Activated CD8-positive, alpha-beta memory T cell treated with anti-CD3 and anti-CD28 coated beads for 48 hours (primary cell): Measurements from ENCODE around the gene KCMF1.
"Not testable (repeated sequence)": the region's sequence is repeated elsewhere in the genome, so short reads cannot be mapped to it uniquely, and the experiment has no call there.

Experiments used
- DNase-seq, 3 experiments: peaks; one replicate each; pipeline ENCODE4 v3.0.0-alpha.2; 2020; ENCODE audit warnings: low read depth in 2 of 3, low spot score in 2 of 3

The KCMF1 gene

DNA sequence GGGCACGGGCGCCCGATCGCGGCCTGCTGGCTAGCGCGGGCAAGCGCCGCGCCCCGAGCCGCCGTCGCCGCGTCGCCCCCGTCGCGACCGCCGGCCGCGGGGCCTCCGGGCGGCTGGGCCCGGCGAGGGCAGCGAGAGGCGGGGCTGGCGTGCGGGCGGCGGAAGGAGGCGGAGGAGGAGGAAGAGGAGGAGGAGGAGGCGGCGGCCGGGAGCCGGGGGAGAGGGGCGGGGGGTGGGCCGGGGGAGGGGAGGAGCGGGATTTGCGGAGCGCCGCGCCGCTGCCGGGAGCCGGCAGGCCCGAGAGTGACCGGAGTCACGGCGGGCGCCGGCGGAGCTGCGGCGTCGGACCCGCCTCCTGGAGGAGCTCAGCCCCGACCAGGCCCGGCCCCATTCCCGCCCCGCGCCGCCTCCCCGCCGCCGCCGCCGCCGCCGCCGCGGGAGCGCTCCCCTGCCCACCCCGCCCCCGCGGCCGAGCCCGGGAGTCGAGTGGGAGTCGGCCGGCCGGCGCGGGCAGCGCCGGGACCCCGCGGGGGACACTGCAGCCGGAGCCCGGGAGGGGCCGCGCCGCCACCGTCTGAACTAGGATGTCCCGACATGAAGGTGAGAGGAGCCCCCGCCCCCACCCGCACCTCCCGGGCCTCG is at the start of gene KCMF1:
TSS of gene KCMF1 (plus strand) at position 294 of the 642 bp plus-strand sequence. CDS start at position 585, 291 bp downstream.
- peak; percentile 41 to 67 (median 63) for DNase-seq

- DNase-seq, result no peak
Measured at GRCh38 chr2:84923009-84923408, 48.0 kb upstream of the KCMF1 start.

- no peak for DNase-seq
Measured at GRCh38 chr2:84924173-84925106, 46.5 kb upstream of the KCMF1 start.

DNA sequence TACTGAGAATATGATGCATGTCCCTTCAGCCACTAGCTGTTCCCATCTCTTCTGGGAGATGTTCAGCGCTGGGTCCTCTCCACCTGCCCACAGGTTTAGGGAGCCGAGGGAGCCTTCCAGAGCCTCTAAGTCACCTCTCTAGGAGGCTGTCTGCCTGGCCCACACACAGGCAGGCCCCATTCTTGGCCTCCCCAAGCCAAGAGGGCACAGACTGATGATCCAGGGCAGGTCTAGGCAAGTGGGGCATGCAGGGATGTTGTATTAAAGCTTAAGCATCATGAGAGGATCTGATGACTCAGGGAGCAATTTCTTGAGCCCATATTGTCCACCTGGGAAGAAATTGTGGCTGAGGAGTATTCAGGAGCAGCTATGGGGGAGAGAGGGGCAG is 45.6 kb upstream of the KCMF1 start:
- DNase-seq, result no peak

- peak; percentile 95 to 100 (median 100) for DNase-seq
Measured at GRCh38 chr2:84925724-84926376, 45.1 kb upstream of the KCMF1 start.

- no peak for DNase-seq
Measured at GRCh38 chr2:84927275-84927627, 43.7 kb upstream of the KCMF1 start.

DNA sequence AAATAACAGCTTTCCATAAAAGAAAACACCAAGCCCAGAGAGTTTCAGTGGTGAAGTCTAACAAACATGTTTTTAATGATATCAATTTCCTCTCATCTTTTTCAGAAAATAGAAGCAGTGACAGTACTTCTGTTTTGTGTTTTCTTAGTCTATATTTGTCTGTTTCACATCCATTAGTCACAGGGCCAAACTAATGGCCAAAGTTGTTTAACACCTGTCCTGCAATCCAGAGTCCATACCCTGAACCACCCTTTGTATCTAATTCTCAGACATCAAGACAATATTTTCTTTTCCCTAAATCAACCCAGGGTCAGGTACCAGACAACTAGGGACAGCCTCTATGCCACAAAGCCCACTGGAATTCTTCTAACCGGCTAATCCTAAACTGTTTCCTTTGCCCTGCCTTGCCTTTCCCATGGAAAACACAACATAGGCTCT is 39.6 kb upstream of the KCMF1 start:
- no peak for DNase-seq

DNA sequence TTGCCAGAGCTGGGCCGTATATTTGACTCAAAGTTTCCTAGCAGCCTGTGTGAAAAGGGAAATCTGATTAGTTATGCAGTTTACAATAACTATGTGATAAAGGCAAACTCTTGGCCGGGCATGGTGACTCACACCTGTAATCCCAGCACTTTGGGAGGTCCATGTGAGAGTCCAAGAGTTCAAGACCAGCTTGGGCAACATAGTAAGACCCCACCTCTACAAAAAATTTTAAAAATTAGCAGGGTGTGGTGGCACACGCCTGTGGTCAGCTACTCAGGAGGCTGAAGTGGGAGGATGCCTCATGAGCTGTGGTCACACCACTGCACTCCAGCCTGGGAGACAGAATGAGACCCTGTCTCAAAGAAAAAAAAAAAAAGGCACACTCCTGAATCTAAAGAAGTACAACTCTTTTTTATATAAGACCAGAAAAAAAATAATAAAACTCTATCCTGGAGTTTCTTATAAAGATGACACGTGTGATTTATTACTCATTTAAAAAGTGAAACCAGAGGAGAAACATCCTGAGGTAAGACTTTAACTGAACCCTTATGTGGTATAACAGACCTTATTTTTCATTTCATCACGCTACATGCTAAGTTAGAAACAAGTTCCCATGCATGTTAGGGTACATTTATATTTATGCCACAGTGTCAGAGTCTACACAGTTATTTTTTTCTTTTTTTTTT is 32.6 kb upstream of the KCMF1 start:
- no peak for DNase-seq

- DNase-seq, result peak in 2 of 3 experiments; percentile 48 to 56
Measured at GRCh38 chr2:84939426-84940087, 31.4 kb upstream of the KCMF1 start.

- DNase-seq, result no peak
Measured at GRCh38 chr2:84940088-84940470, 30.9 kb upstream of the KCMF1 start.

DNA sequence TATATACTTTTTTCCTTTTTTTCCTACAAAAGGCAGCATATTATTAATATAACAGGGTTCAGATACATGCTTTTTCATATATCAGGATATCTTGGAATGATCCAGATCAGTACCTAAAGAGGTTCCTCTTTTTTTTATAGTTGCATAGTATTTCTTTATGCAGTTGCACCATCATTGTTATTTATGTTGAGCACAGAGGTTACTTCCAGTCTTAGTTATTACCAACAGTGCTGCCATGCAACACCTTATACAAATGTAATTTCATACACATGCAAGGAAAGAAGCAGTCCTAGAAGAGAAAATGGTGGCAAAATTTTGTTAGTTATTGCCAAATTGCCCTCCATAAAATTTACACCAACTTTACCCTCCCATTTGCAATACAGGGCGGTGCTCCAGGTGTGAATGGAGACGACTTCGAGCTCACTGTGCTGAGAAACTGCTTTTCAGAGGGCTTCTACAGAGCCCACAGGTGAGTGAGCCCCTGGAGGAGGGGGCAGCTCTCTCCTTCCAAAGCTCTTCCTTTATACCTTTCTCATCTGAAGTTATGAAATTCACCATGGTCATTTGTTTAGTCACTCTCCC is 30.0 kb upstream of the KCMF1 start:
- DNase-seq, result no peak

DNA sequence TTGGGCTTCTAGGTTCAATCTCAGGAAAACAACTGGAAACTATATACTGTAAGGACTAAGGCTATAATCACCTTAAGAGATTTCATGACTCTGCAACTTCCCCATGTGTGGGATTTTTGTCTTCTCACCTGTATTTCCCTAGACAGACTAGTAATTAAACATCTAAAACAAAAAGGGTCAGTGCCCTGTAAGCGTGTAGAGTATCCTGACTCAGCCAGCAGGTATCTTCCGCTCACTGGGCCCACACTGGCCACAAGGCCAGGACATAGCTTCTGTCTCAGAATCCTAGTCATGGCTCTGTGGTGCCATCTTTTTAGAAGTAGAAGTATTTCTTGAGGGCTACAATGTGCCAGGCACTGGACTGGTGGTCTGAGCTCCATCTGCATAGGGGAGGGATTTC is 28.8 kb upstream of the KCMF1 start:
- DNase-seq, result no peak

GRCh38 chr2:84942964-84943421 is 28.0 kb upstream of the KCMF1 start:
- DNase-seq, result no peak

GRCh38 chr2:84944295-84944909 is 26.6 kb upstream of the KCMF1 start:
- DNase-seq, result no peak

DNA sequence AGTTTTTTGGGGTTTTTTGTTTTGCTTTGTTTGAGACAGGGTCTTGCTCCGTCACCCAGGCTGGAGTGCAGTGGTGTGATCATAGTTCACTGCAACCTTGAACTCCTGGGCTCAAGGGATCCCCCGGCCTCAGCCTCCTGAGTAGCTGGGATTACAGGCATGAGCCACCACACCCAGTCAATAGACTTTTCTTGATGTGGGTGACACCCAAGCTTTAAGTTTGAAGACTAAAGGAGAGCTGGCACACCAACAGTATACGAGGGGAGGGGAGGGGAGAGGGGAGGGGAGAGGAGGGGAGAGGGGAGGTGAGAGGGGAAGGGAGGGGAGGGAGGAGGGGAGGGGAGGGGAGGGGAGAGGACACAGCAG is 25.1 kb upstream of the KCMF1 start:
- not testable (repeated sequence) for DNase-seq

- DNase-seq, result peak in 2 of 3 experiments; percentile 42 to 56
Measured at GRCh38 chr2:84946204-84947009, 24.6 kb upstream of the KCMF1 start.

DNA sequence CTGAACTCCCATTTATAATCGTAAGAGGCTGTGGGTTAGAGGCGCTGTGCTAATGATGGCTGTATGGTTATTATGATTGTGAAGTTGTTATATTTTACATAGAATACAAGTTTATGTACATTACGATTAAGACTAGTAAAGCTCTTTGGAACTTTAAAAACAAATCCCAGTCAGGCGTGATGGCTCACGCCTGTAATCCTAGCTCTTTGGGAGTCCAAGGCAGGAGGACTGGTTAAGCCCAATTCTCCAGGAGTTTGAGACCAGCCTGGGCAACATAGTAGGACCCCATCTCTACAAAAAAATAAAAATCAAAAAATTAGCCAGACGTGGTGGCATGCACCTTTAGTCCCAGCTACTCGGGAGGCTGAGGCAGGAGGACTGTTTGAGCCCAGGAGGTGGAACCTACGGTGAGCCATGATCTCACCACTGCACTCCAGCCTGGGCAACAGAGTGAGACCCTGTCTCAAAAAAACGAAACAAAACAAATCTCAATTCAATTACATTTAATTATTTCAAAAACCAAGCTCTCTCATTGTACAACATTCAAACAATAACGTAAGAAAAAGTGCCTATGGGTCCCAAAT is 23.9 kb upstream of the KCMF1 start:
- DNase-seq, result no peak

DNA sequence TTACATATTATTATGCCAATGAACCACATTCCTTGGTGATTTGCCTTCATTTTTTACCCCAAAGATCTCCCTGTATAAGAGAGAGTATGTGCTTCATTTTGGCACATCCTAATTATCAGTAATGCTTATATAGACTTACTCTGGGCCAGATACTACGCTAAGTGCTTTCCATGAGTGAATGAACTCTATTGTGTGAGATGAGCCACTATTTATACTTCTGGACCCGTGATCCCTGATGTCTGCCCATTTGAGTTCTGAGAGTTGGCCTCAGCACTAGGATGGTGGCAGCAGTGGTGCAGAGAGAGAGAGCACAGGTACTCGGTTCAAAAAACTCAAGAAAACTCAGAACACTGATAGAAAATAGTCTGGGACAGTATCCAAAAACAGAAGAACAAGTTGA is 17.4 kb upstream of the KCMF1 start:
- DNase-seq, result no peak

GRCh38 chr2:84954329-84954728 is 16.6 kb upstream of the KCMF1 start:
- no peak for DNase-seq
